ENCODE results near the gene DTX3L. TPM values are rescaled to one million over a fixed set of nuclear protein-coding genes. Genes with fewer than 3 reads are reported as not detected.

DTX3L gene
- 10 to 100 TPM; 23.7 to 24.6 (median 24.2) TPM for total RNA-seq

DNA sequence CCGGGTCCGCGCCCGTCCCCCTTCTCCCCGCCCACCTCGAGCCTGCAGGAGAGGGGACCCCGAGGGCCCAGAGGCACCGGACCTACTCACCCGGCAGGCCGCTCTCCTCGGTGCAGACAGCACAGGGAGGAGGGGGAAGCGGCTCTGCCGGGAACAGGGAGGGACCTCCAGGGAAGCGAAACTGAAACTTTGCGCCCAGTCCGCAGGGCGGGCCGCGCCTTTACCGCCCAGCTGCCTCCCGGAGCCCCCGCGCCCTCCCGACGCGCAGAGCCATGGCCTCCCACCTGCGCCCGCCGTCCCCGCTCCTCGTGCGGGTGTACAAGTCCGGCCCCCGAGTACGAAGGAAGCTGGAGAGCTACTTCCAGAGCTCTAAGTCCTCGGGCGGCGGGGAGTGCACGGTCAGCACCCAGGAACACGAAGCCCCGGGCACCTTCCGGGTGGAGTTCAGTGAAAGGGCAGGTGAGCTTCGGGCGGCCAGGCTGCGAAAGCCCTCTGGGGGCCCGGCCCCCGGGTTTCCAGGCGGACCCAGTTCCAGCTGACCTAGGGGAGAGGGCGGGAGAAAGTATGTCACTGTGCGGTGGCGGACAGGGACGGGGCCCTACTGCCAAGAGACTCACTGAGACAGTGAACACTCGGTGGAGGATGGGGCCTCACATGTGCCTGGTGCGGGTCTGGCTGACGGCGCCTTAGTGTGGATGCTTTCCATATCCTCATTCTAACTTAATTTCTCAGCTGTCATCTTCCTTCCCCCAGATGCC is at the start of gene DTX3L, which contains the start of gene PARP9:
Gene DTX3L (plus strand): TSS at position 184 of the 758 bp plus-strand sequence. CDS start 89 bp downstream, at position 273.
Gene PARP9 (minus strand): TSS at position 146 of the 758 bp plus-strand sequence. CDS start 4,680 bp downstream, outside the sequence.
- no peaks in the 10 kb centered on the region for H3K27me3 ChIP-seq
- peaks cover 0 to 86% (median 28%) of the 10 kb centered on the region in 3 donors for H3K4me1 ChIP-seq
- peak within 1 kb of the TSS; percentile 93 to 99 (median 96) for H3K27ac ChIP-seq
- TF ChIP-seq POLR2AphosphoS5 (IDR thresholded peaks at IDR 0.05) (peak; percentile 92), POLR2A (IDR thresholded peaks at IDR 0.05) (peak; percentile 65 to 73), EP300 (IDR thresholded peaks at IDR 0.05) (no peak)
- TF ChIP-seq, protein P1, sequence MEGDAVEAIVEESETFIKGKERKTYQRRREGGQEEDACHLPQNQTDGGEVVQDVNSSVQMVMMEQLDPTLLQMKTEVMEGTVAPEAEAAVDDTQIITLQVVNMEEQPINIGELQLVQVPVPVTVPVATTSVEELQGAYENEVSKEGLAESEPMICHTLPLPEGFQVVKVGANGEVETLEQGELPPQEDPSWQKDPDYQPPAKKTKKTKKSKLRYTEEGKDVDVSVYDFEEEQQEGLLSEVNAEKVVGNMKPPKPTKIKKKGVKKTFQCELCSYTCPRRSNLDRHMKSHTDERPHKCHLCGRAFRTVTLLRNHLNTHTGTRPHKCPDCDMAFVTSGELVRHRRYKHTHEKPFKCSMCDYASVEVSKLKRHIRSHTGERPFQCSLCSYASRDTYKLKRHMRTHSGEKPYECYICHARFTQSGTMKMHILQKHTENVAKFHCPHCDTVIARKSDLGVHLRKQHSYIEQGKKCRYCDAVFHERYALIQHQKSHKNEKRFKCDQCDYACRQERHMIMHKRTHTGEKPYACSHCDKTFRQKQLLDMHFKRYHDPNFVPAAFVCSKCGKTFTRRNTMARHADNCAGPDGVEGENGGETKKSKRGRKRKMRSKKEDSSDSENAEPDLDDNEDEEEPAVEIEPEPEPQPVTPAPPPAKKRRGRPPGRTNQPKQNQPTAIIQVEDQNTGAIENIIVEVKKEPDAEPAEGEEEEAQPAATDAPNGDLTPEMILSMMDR (IDR thresholded peaks at IDR 0.05), result no peak
- peak; percentile 96 for ATAC-seq
- peaks cover 0 to 39% of the 10 kb centered on the region in 2 donors for H3K36me3 ChIP-seq
- WGBS, 2 donors (ENCODE audit: low coverage in 1 of 2), result 0% methylated on average over 2 to 19 of the region's 56 CpGs
- peak within 1 kb of the TSS; percentile 73 to 93 for H3K4me3 ChIP-seq
- H3K9me3 ChIP-seq, result no peaks in the 10 kb centered on the region

DNA sequence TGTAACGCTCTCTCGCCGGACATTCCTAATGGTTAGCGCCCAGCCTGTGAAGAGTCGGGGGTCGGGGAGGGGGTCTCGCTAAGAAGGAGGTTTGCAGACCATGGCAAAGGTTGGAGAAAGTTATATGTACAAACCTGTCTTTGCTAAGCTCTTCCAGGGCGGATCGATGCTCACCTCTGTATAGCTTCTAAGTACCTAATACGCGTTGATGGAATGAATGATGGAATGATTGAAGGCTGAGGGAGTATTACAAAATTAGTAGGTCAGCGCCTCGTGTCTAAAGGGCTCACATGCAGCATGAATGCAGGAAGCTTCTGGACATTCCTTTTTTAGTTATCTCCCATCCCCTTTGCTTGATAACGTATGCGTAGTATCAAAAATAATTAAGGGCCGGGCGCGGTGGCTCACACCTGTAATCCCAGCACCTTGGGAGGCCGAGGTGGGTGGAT is 49.1 kb upstream of the DTX3L start:
- TF ChIP-seq EP300 (IDR thresholded peaks at IDR 0.05), result no peak
- TF ChIP-seq, protein P1 (IDR thresholded peaks at IDR 0.05), result no peak
- TF ChIP-seq POLR2A (IDR thresholded peaks at IDR 0.05), result no peak
- TF ChIP-seq POLR2AphosphoS5 (IDR thresholded peaks at IDR 0.05), result no peak
- no peak for ATAC-seq
- H3K4me3 ChIP-seq, result peak overlapping the region; percentile 83 to 95
- 35 to 57% methylated on average over 8 to 9 of the region's 19 CpGs for WGBS, 2 donors (ENCODE audit: low coverage in 1 of 2)
- no peaks in the 10 kb centered on the region for H3K36me3 ChIP-seq
- peaks cover 3 to 35% (median 7%) of the 10 kb centered on the region in 3 donors for H3K4me1 ChIP-seq
- no peaks in the 10 kb centered on the region for H3K27me3 ChIP-seq
- H3K27ac ChIP-seq, result peak overlapping the region in 3 of 4 donors; percentile 96 to 99 (median 99)
- no peaks in the 10 kb centered on the region for H3K9me3 ChIP-seq

GRCh38 chr3:122515870-122516269 is 48.3 kb upstream of the DTX3L start:
- ATAC-seq, result no peak
- 95 to 100% methylated on average over 2 to 3 of the region's 3 CpGs for WGBS, 2 donors (ENCODE audit: low coverage in 1 of 2)
- H3K4me1 ChIP-seq, result peaks cover 3 to 34% (median 7%) of the 10 kb centered on the region in 3 donors
- no peaks in the 10 kb centered on the region for H3K36me3 ChIP-seq
- H3K27ac ChIP-seq, result no peak overlapping the region
- no peak overlapping the region for H3K4me3 ChIP-seq
- no peaks in the 10 kb centered on the region for H3K9me3 ChIP-seq
- TF ChIP-seq POLR2AphosphoS5 (IDR thresholded peaks at IDR 0.05) (no peak), POLR2A (IDR thresholded peaks at IDR 0.05) (no peak), EP300 (IDR thresholded peaks at IDR 0.05) (no peak)
- TF ChIP-seq, protein P1 (IDR thresholded peaks at IDR 0.05), result no peak
- H3K27me3 ChIP-seq, result no peaks in the 10 kb centered on the region

- Histone ChIP-seq H3K4me1 (peaks cover 0 to 24% (median 7%) of the 10 kb centered on the region in 3 donors), H3K9me3 (no peaks in the 10 kb centered on the region), H3K27ac (no peak overlapping the region), H3K27me3 (no peaks in the 10 kb centered on the region), H3K4me3 (no peak overlapping the region), H3K36me3 (no peaks in the 10 kb centered on the region)
- ATAC-seq, result no peak
- WGBS, 2 donors (ENCODE audit: low coverage in 1 of 2), result 86 to 100% methylated on average over 5 to 6 of the region's 6 CpGs
- TF ChIP-seq, protein P1 (IDR thresholded peaks at IDR 0.05), result no peak
- TF ChIP-seq POLR2A (IDR thresholded peaks at IDR 0.05) (no peak), POLR2AphosphoS5 (IDR thresholded peaks at IDR 0.05) (no peak), EP300 (IDR thresholded peaks at IDR 0.05) (no peak)
Measured at GRCh38 chr3:122516846-122517360, 47.2 kb upstream of the DTX3L start.
